ENCODE data around the gene CTNNA3. TPM values are rescaled to one million over a fixed set of nuclear protein-coding genes. Genes with fewer than 3 reads are reported as not detected.

The CTNNA3 gene
- total and polyA plus RNA-seq, 9 donors = 4.1 to 18.8 (median 6.3) TPM

DNA sequence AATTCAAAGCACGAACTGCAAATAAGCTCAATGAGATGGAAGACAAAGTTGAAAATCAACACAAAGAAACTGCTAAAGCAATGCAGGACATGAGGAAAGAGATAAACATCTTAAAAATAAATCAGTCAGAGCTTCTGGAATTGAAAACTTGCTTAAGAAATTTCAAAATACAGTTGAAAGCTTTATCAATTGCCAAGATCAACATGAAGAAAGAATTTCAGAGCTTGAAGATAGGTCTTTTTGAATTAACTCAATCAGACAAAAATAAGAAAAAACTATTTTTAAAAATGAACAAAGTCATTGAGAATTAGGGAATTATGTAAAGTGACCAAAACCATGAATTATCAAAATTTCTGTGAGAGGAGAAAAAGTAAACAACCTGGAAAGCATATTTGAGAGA is 218.1 kb downstream of the CTNNA3 start:
- no CpG with 5 or more reads among the region's 1 CpG for WGBS (ENCODE audit: insufficient coverage)
- Histone ChIP-seq H3K4me3 (ENCODE audit: low read length) (no peak overlapping the region), H3K9me3 (replicated peaks; ENCODE audit: control insufficient read depth, low read depth, low read length) (peaks cover 18% of the 10 kb centered on the region), H3K27me3 (ENCODE audit: control insufficient read depth, insufficient read depth, low read length) (no peaks in the 10 kb centered on the region), H3K27ac (ENCODE audit: low read length) (no peak overlapping the region), H3K36me3 (ENCODE audit: control insufficient read depth, insufficient read depth, low read length) (no peaks in the 10 kb centered on the region), H3K4me1 (ENCODE audit: control insufficient read depth, insufficient read depth, low read length) (no peaks in the 10 kb centered on the region)
- DNase-seq = no peak

DNA sequence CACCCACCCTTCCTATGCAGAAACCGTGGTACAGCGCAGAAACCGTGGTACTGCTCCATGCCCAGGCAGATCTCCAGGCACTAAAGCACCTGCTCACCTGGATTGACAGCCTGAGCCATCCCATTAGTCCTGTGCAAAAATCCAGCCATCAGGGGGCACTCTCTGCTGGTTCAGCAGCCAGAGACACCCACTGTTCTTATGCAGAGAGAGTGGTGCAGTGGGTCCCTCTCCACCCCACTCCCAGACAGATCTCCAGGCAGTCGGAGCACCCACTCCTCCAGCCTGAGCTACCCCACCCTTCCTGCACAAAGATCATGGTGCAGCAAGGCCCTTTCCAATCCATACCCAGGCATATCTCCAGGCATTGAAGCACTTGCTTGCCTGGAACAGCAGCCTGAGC is 219.8 kb downstream of the CTNNA3 start:
- H3K36me3 ChIP-seq (ENCODE audit: control insufficient read depth, insufficient read depth, low read length) = no peaks in the 10 kb centered on the region
- H3K27ac ChIP-seq (ENCODE audit: low read length) = no peak overlapping the region
- no peaks in the 10 kb centered on the region for H3K4me1 ChIP-seq (ENCODE audit: control insufficient read depth, insufficient read depth, low read length)
- H3K27me3 ChIP-seq (ENCODE audit: control insufficient read depth, insufficient read depth, low read length) = no peaks in the 10 kb centered on the region
- H3K9me3 ChIP-seq (replicated peaks; ENCODE audit: control insufficient read depth, low read depth, low read length) = peaks cover 18% of the 10 kb centered on the region
- no peak for DNase-seq
- H3K4me3 ChIP-seq (ENCODE audit: low read length) = no peak overlapping the region
- 78% methylated on average over 4 of the region's 4 CpGs for WGBS (ENCODE audit: insufficient coverage)

- H3K9me3 ChIP-seq (replicated peaks; ENCODE audit: control insufficient read depth, low read depth, low read length) = peaks cover 10% of the 10 kb centered on the region
- H3K4me3 ChIP-seq (ENCODE audit: low read length) = no peak overlapping the region
- 95% methylated on average over 2 of the region's 3 CpGs for WGBS (ENCODE audit: insufficient coverage)
- no peak overlapping the region for H3K27ac ChIP-seq (ENCODE audit: low read length)
- no peaks in the 10 kb centered on the region for H3K36me3 ChIP-seq (ENCODE audit: control insufficient read depth, insufficient read depth, low read length)
- no peaks in the 10 kb centered on the region for H3K4me1 ChIP-seq (ENCODE audit: control insufficient read depth, insufficient read depth, low read length)
- no peak for DNase-seq
- H3K27me3 ChIP-seq (ENCODE audit: control insufficient read depth, insufficient read depth, low read length) = no peaks in the 10 kb centered on the region
Observed at GRCh38 chr10:67473850-67474633, 222.0 kb downstream of the CTNNA3 start.

DNA sequence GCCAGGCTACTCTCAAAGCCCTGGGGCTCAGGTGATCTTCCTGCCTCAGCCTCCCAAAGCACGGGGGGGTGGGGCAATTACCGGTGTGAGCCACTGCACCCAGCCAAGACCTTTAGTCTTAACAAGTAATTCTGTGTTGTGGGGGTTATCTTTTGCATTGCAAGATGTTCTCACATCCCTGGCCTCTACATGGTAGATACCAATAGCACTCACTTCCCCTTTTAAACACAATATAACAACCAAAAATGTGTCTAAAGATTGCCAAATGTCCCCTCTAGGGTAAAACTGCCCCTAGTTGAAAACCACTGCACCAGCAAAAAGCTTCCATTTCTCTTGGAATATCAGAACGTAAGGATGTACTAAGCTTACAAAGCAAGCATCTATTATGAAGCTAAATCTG is 225.0 kb downstream of the CTNNA3 start:
- Histone ChIP-seq H3K4me3 (ENCODE audit: low read length) (no peak overlapping the region), H3K27me3 (ENCODE audit: control insufficient read depth, insufficient read depth, low read length) (no peaks in the 10 kb centered on the region), H3K27ac (ENCODE audit: low read length) (no peak overlapping the region), H3K36me3 (ENCODE audit: control insufficient read depth, insufficient read depth, low read length) (no peaks in the 10 kb centered on the region), H3K4me1 (ENCODE audit: control insufficient read depth, insufficient read depth, low read length) (no peaks in the 10 kb centered on the region), H3K9me3 (replicated peaks; ENCODE audit: control insufficient read depth, low read depth, low read length) (no peaks in the 10 kb centered on the region)
- WGBS (ENCODE audit: insufficient coverage) = 82% methylated on average over 1 of the region's 3 CpGs
- no peak for DNase-seq

- no peak overlapping the region for H3K4me3 ChIP-seq (ENCODE audit: low read length)
- H3K36me3 ChIP-seq (ENCODE audit: control insufficient read depth, insufficient read depth, low read length) = no peaks in the 10 kb centered on the region
- H3K27ac ChIP-seq (ENCODE audit: low read length) = no peak overlapping the region
- no CpG with 5 or more reads among the region's 3 CpGs for WGBS (ENCODE audit: insufficient coverage)
- H3K4me1 ChIP-seq (ENCODE audit: control insufficient read depth, insufficient read depth, low read length) = no peaks in the 10 kb centered on the region
- DNase-seq = no peak
- H3K27me3 ChIP-seq (ENCODE audit: control insufficient read depth, insufficient read depth, low read length) = no peaks in the 10 kb centered on the region
- H3K9me3 ChIP-seq (replicated peaks; ENCODE audit: control insufficient read depth, low read depth, low read length) = no peaks in the 10 kb centered on the region
Observed at GRCh38 chr10:67464278-67464677, 231.7 kb downstream of the CTNNA3 start.

GRCh38 chr10:67452892-67453291 is 243.1 kb downstream of the CTNNA3 start:
- WGBS (ENCODE audit: insufficient coverage) = 80% methylated on average over 1 of the region's 1 CpG
- Histone ChIP-seq H3K9me3 (replicated peaks; ENCODE audit: control insufficient read depth, low read depth, low read length) (no peaks in the 10 kb centered on the region), H3K4me3 (ENCODE audit: low read length) (no peak overlapping the region), H3K36me3 (ENCODE audit: control insufficient read depth, insufficient read depth, low read length) (no peaks in the 10 kb centered on the region), H3K27me3 (ENCODE audit: control insufficient read depth, insufficient read depth, low read length) (no peaks in the 10 kb centered on the region), H3K4me1 (ENCODE audit: control insufficient read depth, insufficient read depth, low read length) (no peaks in the 10 kb centered on the region), H3K27ac (ENCODE audit: low read length) (no peak overlapping the region)
- DNase-seq = no peak

DNA sequence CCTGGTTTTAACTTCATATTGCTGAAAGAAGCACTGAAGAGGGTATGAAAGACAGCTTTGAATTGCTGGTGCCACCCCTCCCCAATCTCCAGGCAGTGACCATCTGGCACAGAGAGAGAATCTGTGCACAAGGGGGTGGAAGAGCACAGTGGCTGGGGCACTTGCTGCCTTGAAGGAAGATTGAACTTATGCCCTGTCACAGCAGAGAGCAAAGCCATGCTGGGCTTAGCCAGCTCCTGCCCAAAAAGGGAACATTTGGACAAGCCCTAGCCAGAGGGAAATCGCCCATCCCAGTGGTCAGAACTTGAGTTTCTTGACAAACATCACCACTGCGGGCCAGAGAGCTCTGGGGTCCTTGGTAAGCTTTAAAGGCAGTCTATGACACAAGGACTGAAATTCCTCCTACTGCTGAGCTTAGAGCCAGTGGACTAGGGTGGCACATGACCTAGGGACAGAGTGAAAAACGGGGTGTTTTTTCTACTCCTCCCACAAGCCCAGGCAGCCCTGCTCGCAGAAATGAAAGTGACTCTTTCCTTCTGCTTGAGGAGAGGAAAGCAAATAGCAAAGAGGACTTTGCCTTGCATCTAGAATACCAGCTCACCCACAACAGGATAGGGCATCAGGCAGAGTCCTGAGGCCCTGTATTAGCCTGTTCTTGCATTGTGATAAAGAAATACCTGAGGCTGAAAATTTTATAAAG is 257.2 kb downstream of the CTNNA3 start:
- Histone ChIP-seq H3K4me3 (ENCODE audit: low read length) (no peak overlapping the region), H3K4me1 (ENCODE audit: control insufficient read depth, insufficient read depth, low read length) (no peaks in the 10 kb centered on the region), H3K27me3 (ENCODE audit: control insufficient read depth, insufficient read depth, low read length) (no peaks in the 10 kb centered on the region), H3K36me3 (ENCODE audit: control insufficient read depth, insufficient read depth, low read length) (no peaks in the 10 kb centered on the region), H3K9me3 (replicated peaks; ENCODE audit: control insufficient read depth, low read depth, low read length) (peaks cover 2% of the 10 kb centered on the region), H3K27ac (ENCODE audit: low read length) (no peak overlapping the region)
- no CpG with 5 or more reads among the region's 4 CpGs for WGBS (ENCODE audit: insufficient coverage)
- DNase-seq = no peak

GRCh38 chr10:67433276-67433675 is 262.7 kb downstream of the CTNNA3 start:
- Histone ChIP-seq H3K36me3 (ENCODE audit: control insufficient read depth, insufficient read depth, low read length) (no peaks in the 10 kb centered on the region), H3K27me3 (ENCODE audit: control insufficient read depth, insufficient read depth, low read length) (no peaks in the 10 kb centered on the region), H3K4me1 (ENCODE audit: control insufficient read depth, insufficient read depth, low read length) (no peaks in the 10 kb centered on the region), H3K9me3 (replicated peaks; ENCODE audit: control insufficient read depth, low read depth, low read length) (no peaks in the 10 kb centered on the region), H3K4me3 (ENCODE audit: low read length) (no peak overlapping the region), H3K27ac (ENCODE audit: low read length) (no peak overlapping the region)
- WGBS (ENCODE audit: insufficient coverage) = 60% methylated on average over 1 of the region's 2 CpGs
- DNase-seq = no peak

GRCh38 chr10:67402620-67403019 is 293.4 kb downstream of the CTNNA3 start:
- H3K27me3 ChIP-seq (ENCODE audit: control insufficient read depth, insufficient read depth, low read length) = no peaks in the 10 kb centered on the region
- H3K4me1 ChIP-seq (ENCODE audit: control insufficient read depth, insufficient read depth, low read length) = no peaks in the 10 kb centered on the region
- no peak for DNase-seq
- H3K4me3 ChIP-seq (ENCODE audit: low read length) = no peak overlapping the region
- no peak overlapping the region for H3K27ac ChIP-seq (ENCODE audit: low read length)
- no peaks in the 10 kb centered on the region for H3K9me3 ChIP-seq (replicated peaks; ENCODE audit: control insufficient read depth, low read depth, low read length)
- H3K36me3 ChIP-seq (ENCODE audit: control insufficient read depth, insufficient read depth, low read length) = no peaks in the 10 kb centered on the region
- WGBS (ENCODE audit: insufficient coverage) = no CpG with 5 or more reads among the region's 3 CpGs

GRCh38 chr10:67401711-67402110 is 294.3 kb downstream of the CTNNA3 start:
- DNase-seq = no peak
- Histone ChIP-seq H3K27me3 (ENCODE audit: control insufficient read depth, insufficient read depth, low read length) (no peaks in the 10 kb centered on the region), H3K9me3 (replicated peaks; ENCODE audit: control insufficient read depth, low read depth, low read length) (no peaks in the 10 kb centered on the region), H3K4me3 (ENCODE audit: low read length) (no peak overlapping the region), H3K27ac (ENCODE audit: low read length) (no peak overlapping the region), H3K36me3 (ENCODE audit: control insufficient read depth, insufficient read depth, low read length) (no peaks in the 10 kb centered on the region), H3K4me1 (ENCODE audit: control insufficient read depth, insufficient read depth, low read length) (no peaks in the 10 kb centered on the region)
- 17% methylated on average over 1 of the region's 1 CpG for WGBS (ENCODE audit: insufficient coverage)

Measured in muscle of leg (tissue), 11 donors.